Measurements from ENCODE around the gene FRYL.

The FRYL gene

GRCh38 chr4:48602763-48603162 is 177.3 kb downstream of the FRYL start:
- DNase-seq: no peak

- no peak for DNase-seq
Measured at GRCh38 chr4:48602222-48602621, 177.9 kb downstream of the FRYL start.

DNA sequence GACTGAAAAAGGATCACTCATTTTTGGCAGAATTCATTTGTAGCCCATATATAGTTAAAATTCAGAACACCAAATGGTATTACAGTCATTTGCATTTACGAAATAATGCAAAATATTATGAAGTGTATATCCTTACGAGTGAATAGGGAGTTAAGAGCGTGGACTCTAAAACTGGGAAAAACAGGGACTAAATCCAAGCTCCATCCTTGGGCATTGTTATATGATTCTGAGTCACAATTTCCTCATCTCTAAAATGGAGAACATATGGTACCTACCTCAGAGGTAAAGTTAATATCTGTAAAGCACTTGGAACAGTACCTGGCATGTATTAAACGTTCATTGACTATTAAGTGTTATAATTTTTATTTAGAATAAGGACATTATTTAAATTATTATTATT is 183.7 kb downstream of the FRYL start:
- DNase-seq: no peak

- no peak for DNase-seq
Measured at GRCh38 chr4:48594180-48594579, 185.9 kb downstream of the FRYL start.

GRCh38 chr4:48591372-48591771 is 188.7 kb downstream of the FRYL start:
- DNase-seq: no peak

DNA sequence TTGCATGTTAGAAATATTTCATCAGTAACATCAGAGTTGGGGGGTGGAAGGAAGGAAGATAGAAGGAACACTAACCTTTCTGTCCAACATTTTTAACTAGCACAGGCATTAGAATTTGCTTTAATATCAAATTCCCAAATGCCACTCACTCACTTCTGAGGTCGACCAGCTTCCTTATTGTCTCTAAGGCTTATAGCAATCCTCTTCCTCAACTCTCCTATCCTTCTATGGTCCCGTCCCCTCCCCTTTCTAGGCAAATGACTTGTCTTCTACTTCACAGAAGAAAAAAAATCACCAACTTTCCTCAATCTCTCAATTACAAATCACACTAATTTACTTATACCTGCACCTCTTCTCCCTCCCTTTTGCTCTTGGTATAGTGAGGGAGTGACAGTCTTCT is 189.2 kb downstream of the FRYL start:
- no peak for DNase-seq

GRCh38 chr4:48589098-48589445 is 191.0 kb downstream of the FRYL start:
- no peak for DNase-seq

DNA sequence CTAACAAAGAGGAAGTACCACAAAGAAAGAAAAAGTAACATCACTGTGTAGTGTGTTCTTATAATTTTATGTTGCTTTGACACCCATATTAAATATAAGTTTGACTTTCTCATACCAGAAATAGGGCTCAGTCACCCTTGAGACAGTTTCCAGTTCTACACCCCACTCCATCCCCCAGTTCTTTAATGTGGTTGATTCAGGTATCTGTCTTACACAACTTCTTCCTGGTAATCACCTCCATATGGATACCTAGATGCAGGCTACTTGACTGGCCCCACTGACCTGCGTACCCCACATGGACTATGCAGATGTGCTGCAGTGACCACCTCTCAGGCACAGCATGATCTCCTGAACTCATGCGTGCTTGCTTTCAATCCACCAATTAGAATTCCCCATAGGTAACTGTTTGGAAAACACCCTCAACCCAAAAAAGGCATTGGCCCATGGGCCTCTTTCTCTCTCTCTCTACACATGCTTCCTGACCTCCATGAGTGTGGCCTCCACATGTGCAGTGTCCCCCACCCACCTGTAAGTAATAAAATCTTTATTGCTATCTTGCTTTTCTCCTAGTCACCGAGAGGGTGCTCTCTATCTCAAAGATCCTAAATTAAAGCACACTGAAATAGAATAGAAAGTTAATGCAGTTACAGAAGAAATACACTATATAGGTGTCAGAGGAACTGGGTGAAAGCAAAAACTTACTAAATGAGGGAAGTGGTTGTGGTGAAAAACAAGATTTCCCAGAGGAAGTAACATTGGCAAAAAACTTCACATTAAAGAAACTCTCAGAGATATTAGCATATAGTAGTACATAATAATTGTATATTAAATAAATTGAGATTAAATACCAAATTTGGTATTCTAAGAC is 191.6 kb downstream of the FRYL start:
- DNase-seq: no peak

DNA sequence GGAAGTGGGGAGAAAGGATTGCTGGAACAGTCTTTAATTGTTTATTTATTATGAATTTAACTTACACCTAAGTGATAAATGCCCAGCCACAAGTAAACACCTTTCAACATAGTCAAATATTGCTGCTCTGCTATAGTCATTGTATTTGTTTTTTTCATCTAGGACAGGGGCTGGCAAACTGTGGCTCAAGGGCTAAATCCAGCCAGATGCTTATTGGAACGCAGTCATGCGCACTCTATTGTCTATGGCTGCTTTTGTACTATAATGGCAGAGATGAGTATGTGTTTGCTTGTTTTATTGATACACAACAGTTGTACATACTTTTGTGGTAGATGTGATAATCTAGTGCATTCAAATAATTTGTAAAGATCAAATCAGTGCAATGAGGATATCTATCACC is 194.7 kb downstream of the FRYL start:
- DNase-seq: no peak

DNA sequence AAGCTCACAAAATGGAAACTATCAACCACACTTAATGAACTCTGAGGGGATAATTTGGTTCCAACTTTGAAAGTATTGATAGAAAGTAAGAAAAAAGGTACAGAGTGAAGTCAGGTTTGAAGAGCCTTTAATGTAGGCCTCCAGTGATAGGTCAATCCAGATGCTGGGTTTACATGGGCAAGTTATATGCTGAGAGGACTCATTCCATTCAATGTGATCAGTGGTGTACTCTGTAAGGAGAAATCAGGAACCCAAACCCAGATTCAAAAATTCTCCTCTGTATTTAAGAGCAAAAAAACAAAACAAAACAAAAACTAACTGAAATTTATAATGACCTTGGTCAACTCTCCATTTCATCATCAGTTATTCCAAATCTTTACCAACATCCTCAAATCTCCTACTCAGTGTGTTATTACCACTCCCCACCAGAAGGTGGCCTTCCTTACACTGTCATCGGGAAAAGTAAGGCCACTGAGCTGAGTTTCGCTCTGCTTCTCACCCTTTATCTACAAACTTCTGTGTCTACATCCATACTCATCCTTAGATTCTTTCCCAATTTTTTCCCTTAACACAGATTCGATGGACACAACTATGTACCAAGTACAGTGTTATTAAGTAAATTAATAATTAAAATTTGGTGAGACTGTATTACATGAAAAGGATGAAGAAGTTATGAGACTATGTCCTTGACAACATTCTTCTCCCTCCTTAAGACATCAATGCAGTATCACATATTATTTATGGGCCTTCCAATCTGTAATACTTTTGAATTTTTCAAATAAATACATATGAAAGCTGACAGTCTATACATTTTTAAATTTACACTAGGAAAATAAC is 201.7 kb downstream of the FRYL start:
- DNase-seq: peak; percentile 37

DNA sequence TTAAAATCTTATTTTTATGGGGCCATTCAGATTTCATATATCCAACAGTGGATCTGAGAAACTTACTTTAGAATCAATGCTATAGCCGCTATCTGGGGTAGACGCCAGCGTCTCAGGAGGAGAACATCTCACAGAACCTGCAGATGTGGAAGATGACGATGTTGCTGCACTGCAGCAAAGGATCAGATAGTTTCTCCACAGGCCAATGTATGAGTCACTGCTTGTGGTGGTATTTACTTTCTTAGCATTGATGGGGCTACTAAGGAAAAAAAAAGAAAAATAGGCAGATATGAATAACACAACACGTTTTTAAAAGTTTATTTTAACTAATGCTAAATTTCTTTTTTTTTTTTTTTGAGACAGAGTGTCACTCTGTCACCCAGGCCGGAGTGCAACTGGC is 204.1 kb downstream of the FRYL start:
- no peak for DNase-seq

- DNase-seq: no peak
Measured at GRCh38 chr4:48571471-48571870, 208.6 kb downstream of the FRYL start.

GRCh38 chr4:48570646-48571220 is 209.3 kb downstream of the FRYL start:
- no peak for DNase-seq

- no peak for DNase-seq
Measured at GRCh38 chr4:48566034-48566384, 214.1 kb downstream of the FRYL start.

DNA sequence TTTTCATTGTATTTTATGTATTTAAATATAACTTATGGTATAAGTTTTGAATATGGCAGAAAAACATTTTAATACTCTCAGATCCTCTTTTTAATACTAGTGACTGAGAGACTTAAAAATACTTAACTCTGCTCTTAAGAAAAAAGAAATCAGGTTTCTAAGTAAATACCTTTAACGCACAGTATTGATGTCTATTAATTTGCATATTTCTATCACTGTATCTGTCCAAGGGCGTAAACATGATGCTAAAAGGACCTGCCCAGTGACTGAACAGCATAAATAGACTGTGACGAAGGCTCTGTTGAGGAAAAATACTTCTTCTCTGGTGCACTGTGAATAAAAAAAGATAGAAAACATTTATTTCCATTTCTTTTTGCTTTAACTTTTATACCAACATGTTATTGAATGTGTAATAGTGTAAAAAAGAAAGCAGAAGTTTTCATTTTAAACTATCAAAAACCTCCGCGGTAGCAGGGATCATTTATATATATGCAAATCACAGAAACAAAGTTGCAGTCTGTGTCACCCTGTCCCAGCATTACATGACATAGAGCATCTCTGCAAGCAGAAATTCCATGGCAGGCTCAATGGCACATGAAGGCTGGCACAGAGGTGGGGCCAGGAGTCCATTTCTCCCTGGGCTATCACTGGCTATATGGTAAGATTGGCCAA is 214.6 kb downstream of the FRYL start:
- no peak for DNase-seq

GRCh38 chr4:48564151-48564550 is 215.9 kb downstream of the FRYL start:
- DNase-seq: no peak

DNA sequence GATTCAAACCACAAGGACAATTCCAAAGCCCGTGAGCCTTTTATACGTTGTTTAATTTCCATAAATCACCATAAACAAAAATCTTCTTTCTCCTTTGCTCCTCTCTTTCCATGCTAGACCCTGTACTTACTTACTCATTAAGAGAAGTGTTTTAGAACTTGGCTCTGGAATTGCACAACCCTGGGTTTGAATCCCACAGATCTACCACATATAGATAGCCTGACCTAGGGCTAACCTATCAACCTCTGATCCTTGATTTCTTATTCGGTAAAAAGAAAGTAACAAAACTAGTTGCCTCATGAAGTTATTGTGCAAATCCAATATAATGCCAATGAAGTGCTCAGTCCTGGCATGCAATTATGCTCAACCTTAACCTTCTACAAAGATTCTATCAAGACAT is 221.3 kb downstream of the FRYL start:
- DNase-seq: no peak

DNA sequence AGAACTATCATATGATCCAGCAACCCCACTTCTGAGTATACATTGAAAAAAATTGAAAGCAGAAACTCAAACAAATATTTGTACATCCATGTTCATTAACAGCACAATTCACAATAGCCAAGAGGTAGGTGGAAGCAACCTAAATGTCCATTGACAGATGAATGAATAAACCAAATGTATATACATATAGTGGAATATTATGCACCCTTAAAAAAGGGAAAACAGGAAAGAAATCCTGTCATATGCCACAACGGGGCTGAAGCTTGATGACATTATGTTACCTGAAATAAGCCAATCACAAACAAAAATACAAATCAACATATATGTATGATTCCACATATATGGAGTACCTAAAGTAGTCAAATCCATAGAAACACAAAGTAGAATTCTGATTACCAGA is 222.1 kb downstream of the FRYL start:
- no peak for DNase-seq

GRCh38 chr4:48557478-48557877 is 222.6 kb downstream of the FRYL start:
- DNase-seq: no peak

DNA sequence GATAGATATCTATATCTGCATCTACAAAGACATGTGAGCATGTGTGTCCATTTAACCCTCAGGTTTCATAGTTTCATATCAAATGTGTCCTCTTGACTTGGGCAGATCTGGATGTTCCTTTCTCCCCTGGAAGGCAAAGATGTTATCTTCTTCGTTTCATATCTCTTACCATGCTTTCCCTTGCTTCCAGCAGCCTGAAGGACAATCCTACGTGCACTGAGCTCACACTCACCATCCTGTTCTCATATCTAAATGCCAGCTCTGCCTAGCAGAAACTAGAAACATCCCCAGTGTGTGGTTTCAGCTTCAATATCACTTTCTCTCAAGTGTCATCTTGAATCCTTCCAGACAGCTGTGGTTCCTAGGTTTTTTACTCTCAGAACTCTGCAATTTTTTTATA is 223.8 kb downstream of the FRYL start:
- DNase-seq: no peak

DNA sequence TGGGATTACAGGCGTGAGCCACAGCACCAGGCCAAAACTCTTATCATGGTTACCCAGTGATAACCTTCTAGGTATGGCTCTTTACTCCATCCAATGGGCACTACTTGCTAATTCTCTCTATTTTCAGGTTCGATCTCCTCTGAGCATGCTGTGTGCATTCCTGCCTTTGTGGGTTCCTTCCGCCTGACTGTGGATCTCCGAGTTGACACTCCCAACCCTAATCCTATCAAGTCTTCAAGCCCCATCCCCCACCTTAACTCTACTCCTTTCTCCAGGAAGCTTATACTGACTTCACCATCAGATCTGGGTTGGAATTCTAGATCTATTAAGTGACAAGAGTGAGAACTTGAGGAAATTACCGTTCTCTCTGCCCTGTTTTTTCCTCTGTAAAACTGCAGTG is 225.5 kb downstream of the FRYL start:
- no peak for DNase-seq

GRCh38 chr4:48553720-48554119 is 226.4 kb downstream of the FRYL start:
- DNase-seq: no peak

DNA sequence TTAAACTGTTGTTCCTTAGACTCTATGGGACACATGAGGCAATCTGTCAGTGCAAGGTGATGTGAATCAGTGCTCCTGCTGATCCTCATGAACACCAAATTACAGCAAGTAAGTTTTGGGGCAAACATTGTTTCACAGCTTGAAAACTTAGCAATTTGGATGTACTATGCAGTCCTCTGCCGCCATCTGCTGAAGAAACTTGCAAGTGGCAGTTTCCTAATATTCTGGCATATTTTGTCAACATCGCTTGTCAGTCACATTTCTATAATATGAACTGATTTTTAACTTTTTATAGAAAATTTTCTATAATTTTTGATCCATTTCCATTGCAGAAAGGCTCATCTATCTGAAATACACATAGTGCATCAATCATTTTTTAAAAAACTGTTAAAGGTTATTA is 233.7 kb downstream of the FRYL start:
- DNase-seq: no peak

DNA sequence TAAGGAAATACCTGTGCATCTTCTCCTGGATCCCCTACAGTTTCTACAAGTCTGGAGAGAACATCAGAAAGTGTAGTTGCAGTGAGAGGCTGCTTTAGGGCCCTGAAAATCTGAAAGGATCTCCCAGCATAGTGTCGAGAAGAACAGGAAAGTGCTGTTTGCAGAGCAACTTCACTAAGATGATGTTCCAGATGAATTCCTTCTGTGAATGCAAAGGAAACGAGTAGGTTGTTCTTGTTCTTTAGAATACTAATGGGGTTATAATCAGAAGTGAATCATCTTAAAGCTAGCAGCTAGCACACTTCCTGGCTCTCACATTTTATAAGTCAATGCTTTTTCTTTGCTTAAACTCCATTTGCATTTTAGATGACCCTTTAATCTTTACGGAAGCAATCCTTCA is 236.3 kb downstream of the FRYL start:
- DNase-seq: no peak
